Testis (tissue), 3 donors: ENCODE results near the gene SLC9A9. TPM values are rescaled to one million over a fixed set of nuclear protein-coding genes. Genes with fewer than 3 reads are reported as not detected.

Experiments used
- DNase-seq: peaks from one replicate; pipeline ENCODE4 v3.0.0-alpha.2; 2019
- H3K27ac ChIP-seq, 2 donors: fragments of 200-600 bp; sonication (generic); one replicate each; pipeline ENCODE4 v1.5.1; 2019
- H3K27me3 ChIP-seq: fragments of 200-600 bp; sonication (generic); one replicate; pipeline ENCODE4 v1.5.1; 2019
- H3K36me3 ChIP-seq: fragments of 200-600 bp; sonication (generic); one replicate; pipeline ENCODE4 v1.5.1; 2017; ENCODE audit warnings: low read depth; ENCODE audit errors: missing control alignments
- H3K4me1 ChIP-seq: fragments of 200-600 bp; sonication (generic); one replicate; pipeline ENCODE4 v1.5.1; 2019
- H3K4me3 ChIP-seq, 2 donors: fragments of 200-600 bp; sonication (generic); one replicate each; pipeline ENCODE4 v1.5.1; 2017 to 2019
- H3K9me3 ChIP-seq: fragments of 200-600 bp; sonication (generic); one replicate; pipeline ENCODE4 v1.5.1; 2017
- CTCF ChIP-seq, 3 experiments: fragments of 450-650 bp in 2 of 3; fragments of 200-600 bp in 1 of 3; sonication (generic) in 1 of 3; IDR thresholded peaks; one replicate each; pipeline ENCODE4 v1.5.1; 2016 to 2019; ENCODE audit warnings: antibody characterized with exemption in 3 of 3, mild to moderate bottlenecking in 2 of 3, moderate library complexity in 1 of 3
- POLR2A ChIP-seq: fragments of 450-650 bp; IDR thresholded peaks from one replicate; pipeline ENCODE4 v1.6.1; 2017; ENCODE audit warnings: antibody characterized with exemption, mild to moderate bottlenecking, moderate library complexity
- WGBS, 2 donors: methylation state at CpG; one replicate each; pipeline ENCODE4 v1.1.5; 2018; 5-methylcytosine and 5-hydroxymethylcytosine counted together
- intact Hi-C: fragments of 100-400 bp; cut with DNase I; formaldehyde crosslinking; loops from one replicate; pipeline ENCODE4 v1.15.1; 2023; ENCODE audit warnings: low total_unique reads
- polyA plus RNA-seq: library from polyadenylated mRNA; stranded (reverse); fragments of 350-450 nt; fragmentation: Illumina TruSeq; extraction: RNeasy Lipid Tissue Mini Kit (QIAGEN cat#74804); gene quantifications from one replicate; pipeline ENCODE4 v1.2.3, GENCODE V29; 2014; ENCODE audit warnings: low read depth, low replicate concordance; ENCODE audit not compliant: insufficient read depth
- total RNA-seq, 2 donors: library from RNA; depleted of rRNA; stranded (reverse); fragments of >200 nt; gene quantifications; one replicate each; pipeline ENCODE4 v1.2.3, GENCODE V29; 2016

The SLC9A9 gene
- total and polyA plus RNA-seq, 3 donors from 2014 or later = 2.7 to 6.6 (median 4.3) TPM

- 18 to 20% methylated on average over 9 of the region's 9 CpGs for WGBS, 2 donors
- H3K4me1 ChIP-seq = no peaks in the 10 kb centered on the region
- H3K27me3 ChIP-seq = no peaks in the 10 kb centered on the region
- no peak for TF ChIP-seq POLR2A
- H3K36me3 ChIP-seq = no peaks in the 10 kb centered on the region
- DNase-seq = peak; percentile 66
- H3K9me3 ChIP-seq = no peaks in the 10 kb centered on the region
- peak overlapping the region in 1 of 2 donors; percentile 58 for H3K27ac ChIP-seq
- H3K4me3 ChIP-seq = peak overlapping the region in 1 of 2 donors; percentile 8
- intact Hi-C loops = no loop called here
Observed at GRCh38 chr3:143786219-143787191, 61.8 kb downstream of the SLC9A9 start.

GRCh38 chr3:143784446-143784845 lies 63.8 kb downstream of the SLC9A9 start:
- Histone ChIP-seq H3K36me3 (no peaks in the 10 kb centered on the region), H3K27me3 (no peaks in the 10 kb centered on the region), H3K9me3 (no peaks in the 10 kb centered on the region), H3K4me1 (no peaks in the 10 kb centered on the region), H3K4me3 (no peak overlapping the region), H3K27ac (no peak overlapping the region)
- 86 to 100% methylated on average over 1 of the region's 1 CpG for WGBS, 2 donors
- intact Hi-C loops = no loop called here
- DNase-seq = no peak
- TF ChIP-seq CTCF (IDR thresholded peaks at IDR 0.05) = no peak
- TF ChIP-seq POLR2A = no peak

GRCh38 chr3:143783851-143784370 lies 64.4 kb downstream of the SLC9A9 start:
- intact Hi-C loops = no loop called here
- TF ChIP-seq CTCF (IDR thresholded peaks at IDR 0.05) (no peak), POLR2A (no peak)
- DNase-seq = no peak
- Histone ChIP-seq H3K9me3 (no peaks in the 10 kb centered on the region), H3K4me1 (no peaks in the 10 kb centered on the region), H3K36me3 (no peaks in the 10 kb centered on the region), H3K27ac (no peak overlapping the region), H3K4me3 (no peak overlapping the region), H3K27me3 (no peaks in the 10 kb centered on the region)
- WGBS, 2 donors = 80 to 82% methylated on average over 4 of the region's 4 CpGs

- 25 to 39% methylated on average over 4 of the region's 4 CpGs for WGBS, 2 donors
- peak; percentile 26 for DNase-seq
- H3K36me3 ChIP-seq = no peaks in the 10 kb centered on the region
- H3K27me3 ChIP-seq = no peaks in the 10 kb centered on the region
- no peaks in the 10 kb centered on the region for H3K9me3 ChIP-seq
- intact Hi-C loops = no loop called here
- H3K4me3 ChIP-seq = no peak overlapping the region
- H3K4me1 ChIP-seq = no peaks in the 10 kb centered on the region
- H3K27ac ChIP-seq = peak overlapping the region in 1 of 2 donors; percentile 29
- peak; percentile 26 to 39 (median 26) for TF ChIP-seq CTCF (IDR thresholded peaks at IDR 0.05)
- no peak for TF ChIP-seq POLR2A
Observed at GRCh38 chr3:143775459-143775858, 72.8 kb downstream of the SLC9A9 start.

- no peaks in the 10 kb centered on the region for H3K27me3 ChIP-seq
- no peak overlapping the region for H3K4me3 ChIP-seq
- intact Hi-C loops = loop anchor here (5.0 kb wide), 1 partner anchor 180 kb away; no protein-coding TSS in a partner anchor
- no peaks in the 10 kb centered on the region for H3K36me3 ChIP-seq
- no peak overlapping the region for H3K27ac ChIP-seq
- 69 to 80% methylated on average over 5 of the region's 5 CpGs for WGBS, 2 donors
- H3K4me1 ChIP-seq = no peaks in the 10 kb centered on the region
- no peaks in the 10 kb centered on the region for H3K9me3 ChIP-seq
- DNase-seq = no peak
- no peak for TF ChIP-seq CTCF (IDR thresholded peaks at IDR 0.05)
- TF ChIP-seq POLR2A = no peak
Observed at GRCh38 chr3:143771939-143772338, 76.3 kb downstream of the SLC9A9 start.
